Inferior parietal cortex (tissue), 1 donor: ENCODE results near the gene INSL4.

Experiments used
- DNase-seq: peaks from one replicate; pipeline ENCODE4 v3.0.0-alpha.2; 2016; ENCODE audit errors: extremely low spot score

The INSL4 gene

DNA sequence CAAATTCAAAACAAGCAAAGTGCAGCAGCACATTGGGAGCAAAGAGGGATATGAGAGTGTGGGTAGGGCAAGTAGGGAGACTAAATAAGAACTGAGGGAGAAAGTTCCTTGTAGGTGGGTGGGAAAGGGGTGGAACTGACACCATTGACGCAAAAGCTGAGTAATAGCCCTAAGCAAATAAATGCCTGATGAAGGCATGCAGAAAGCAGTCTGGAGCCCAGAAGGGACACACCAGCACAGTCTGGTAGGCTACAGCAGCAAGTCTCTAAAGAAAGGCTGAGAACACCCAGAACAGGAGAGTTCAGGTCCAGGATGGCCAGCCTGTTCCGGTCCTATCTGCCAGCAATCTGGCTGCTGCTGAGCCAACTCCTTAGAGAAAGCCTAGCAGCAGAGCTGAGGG, at the start of gene INSL4:
TSS of gene INSL4 (plus strand) at position 208 of the 400 bp plus-strand sequence. CDS start at position 313, 105 bp downstream.
- no peak for DNase-seq

DNA sequence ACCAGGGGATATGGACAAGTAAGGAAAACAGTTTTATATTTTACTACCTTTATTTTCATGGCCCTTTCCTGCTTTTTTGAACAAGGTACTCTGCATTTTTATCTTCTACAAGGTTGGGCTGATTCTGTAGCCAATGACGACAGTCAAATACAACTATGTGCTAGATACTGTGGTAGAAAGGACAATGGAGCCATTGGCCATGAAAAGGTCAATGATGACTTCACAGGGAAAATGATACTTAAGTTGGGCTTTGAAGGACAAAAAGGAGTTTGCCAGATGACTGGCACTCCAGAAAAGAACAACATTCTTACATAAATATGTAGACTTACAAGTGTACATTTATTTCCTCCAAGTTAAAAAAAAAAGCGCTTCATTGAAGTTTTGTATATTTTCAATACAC, 46.4 kb upstream of the INSL4 start:
- DNase-seq, result no peak

DNA sequence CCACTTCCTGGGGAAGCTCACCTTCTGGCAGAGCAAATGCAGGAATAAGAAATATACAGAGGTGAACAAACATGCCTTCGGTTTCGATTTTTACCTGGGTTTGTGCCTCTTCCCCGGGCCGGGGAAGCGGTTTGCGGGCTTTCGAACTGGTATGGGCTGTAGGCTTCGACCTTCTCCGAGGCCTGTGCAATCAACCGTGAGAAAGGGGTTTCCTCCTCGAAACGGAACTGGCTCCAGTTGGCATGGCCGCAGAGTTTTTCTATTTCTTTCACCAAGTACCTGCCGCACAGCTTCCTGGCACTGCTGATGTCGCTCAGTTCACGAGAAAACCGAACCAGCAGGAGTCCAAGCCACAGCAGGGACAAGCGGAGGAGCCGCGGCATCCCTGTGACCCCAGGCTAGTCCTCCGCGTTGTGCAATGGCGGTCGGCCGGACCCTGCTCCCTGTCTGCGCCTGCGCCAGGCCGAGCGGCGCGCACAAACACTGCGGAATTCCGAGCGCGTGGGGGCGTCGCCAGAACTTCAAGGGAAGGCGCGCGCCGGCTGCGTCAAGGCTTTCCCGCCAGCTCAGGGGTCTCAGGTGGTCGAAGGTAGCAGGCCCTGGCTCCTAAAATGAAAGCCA, 45.9 kb upstream of the INSL4 start, which contains the start of gene INSL6:
TSS of gene INSL6 (minus strand) at position 420 of the 621 bp plus-strand sequence. CDS start at position 383, 37 bp downstream.
- DNase-seq, result no peak

DNA sequence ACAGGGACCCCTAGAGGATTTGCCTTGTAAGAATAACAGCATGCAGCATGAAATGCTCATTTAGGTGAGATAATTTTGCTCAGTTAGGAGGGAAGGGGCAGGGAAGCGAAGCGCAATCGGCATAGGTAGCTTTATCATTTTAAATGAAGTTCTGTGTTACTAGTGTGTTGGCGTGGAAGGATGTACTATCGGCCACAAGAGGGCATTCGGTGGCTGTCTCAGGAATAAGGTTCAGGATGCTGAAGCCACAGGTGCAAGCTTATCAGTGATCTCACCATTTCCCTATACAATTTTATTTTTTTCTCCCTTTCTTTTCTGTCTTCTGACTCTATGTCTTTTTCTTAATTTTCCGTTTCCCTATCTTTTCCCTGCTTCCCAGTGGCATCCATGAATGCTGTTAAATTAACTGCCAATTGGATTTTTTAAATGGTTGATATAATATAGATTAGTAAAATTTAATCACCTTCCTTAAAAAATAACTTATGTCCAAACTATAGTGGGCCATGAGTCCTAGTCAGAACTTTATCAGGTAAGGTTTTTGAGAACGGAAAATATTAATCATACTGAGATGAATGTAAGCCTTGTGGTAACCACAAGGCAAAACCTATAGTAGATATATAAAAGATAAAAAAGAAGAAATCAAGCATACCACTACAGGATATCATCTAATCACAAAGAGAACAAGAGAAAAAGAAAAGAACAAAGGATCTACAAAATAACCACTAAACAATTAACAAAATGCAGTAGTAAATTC, 44.6 kb upstream of the INSL4 start:
- DNase-seq, result peak; percentile 46

DNA sequence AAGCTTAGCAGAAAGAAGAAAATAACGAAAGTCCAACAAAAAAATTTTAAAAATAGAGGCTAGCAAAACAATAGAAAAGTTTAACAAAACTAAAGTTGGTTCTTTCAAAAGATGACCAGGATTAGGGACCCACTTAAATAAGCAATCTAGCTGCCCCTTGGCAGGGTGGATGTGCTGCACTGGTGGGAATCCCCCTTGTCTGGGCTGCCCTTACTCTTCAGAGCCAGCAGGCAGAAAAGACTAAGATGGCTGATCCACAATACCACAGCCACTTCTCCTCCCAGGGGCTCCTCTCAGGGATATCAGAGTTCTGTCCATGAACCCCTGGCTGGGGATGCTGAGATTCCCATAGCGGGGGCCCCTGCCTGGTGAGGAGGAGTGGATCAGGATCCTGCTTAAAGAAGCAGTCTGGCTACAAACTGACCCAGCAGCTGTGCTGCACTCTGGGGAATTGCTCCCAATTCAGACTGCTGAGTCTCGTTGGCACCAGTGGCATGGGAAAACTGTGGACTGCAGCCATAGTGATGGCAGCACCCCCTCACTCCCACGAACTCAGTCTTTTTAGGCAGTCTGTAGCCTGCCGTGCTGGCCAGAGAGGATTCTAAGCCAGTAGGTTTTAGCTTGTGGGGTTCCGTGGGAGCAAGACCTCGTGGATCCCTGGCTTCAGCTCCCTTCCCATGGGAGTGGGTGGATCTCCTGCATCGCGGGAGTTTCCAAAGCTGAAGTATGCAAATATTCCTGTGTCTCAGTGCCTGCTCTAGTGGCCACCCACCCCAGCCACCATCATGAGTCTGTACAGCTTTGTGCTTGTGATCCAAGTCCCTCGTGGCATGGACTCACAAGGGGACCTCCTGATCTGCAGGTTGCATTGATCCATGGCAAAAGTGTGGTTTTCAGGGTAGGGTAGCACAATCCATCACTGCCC, 42.9 kb upstream of the INSL4 start:
- DNase-seq, result no peak

DNA sequence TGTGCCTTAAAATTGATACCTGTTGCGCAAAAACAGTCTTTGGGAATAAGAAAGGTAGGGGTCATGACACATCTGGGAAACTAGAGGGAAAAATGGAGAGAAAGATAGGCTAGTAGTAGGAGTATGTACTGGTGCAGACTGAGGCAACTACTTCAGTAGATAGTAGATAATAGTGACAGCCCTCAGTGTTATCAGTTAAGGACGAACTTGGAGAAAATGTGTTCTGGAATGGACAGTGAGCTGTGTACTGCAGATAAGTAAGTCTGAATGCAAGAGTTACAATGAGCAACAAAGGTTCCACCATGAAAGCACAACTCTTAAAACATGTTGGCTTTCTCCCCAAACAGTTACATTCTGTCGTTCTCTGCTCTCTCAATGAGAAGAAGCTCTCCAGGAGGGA, 39.2 kb upstream of the INSL4 start:
- DNase-seq, result no peak

DNA sequence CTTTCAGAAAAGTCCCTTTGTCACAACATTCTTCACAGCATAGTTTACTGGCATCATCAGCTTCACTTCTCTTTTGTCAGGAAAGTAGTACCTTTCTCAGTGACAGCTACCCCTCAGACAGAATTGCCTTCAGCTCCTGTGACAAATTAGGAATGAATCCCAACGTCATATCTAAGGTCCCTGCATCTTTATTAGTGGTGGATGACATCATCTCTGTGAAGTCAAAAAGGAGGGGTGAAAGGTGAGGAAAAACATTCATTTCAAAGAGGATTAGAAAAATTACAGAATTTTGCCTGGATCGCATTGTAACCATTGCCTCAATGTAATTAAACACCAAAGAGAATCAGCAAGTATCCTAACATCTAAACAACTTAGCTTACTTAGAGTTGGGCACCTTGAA, 37.9 kb upstream of the INSL4 start:
- no peak for DNase-seq

DNA sequence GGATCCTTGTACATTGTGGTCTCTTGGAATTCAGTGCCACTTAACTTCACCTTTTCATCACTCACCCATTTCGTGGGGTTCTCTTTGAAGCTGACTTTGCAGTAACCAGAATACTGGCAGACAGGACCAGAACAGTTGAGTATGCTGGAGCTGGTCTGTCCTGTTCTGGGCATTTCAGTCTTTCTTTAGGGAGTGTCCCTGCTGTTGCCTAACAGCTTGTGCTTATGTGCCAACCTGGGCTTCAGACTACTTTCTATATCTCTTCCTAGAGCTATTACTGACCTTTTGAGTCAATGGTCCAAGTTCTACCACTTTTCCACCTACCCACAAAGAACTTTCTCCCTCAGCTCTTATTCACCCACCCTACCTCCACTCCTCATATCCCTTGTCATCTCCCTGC, 35.8 kb upstream of the INSL4 start:
- no peak for DNase-seq

DNA sequence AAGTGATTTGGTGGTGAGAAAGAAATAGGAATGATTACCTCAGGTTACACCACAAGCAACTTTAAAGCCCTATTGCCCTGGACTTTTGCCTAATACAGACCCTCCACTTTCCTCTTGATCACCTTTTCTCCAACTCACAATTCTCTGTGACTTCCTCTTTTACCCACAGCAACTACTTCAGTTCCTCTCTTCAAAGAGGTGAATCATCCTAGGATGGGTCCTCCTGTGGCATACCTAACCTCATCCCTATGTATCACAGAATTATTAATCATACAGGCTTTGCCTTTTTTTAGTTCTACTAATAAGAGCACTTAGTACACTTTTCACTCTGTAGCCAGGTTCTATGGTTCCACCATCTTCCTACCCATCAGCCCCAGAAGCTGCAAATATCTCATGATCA, 26.1 kb upstream of the INSL4 start:
- DNase-seq, result no peak

DNA sequence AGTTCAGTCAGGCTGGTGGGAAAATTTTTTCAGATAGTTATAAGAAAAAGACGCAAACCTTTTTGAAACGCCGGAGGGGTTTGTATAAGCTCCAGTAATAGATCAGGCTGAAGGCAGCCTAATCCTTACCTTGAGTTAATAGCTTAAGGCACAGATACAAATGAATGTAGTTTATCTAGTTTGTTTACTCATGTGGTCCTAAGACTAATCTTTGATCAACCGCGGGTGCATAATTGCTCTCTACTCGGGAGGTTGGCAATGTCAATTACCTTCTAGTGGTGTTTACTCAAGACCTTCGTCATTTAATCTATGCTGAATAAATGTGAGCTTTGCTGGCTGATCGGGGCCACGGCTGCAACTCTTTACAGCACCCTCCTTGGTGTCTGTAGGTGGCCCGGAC, 665 bp upstream of the INSL4 start:
- DNase-seq, result no peak

DNA sequence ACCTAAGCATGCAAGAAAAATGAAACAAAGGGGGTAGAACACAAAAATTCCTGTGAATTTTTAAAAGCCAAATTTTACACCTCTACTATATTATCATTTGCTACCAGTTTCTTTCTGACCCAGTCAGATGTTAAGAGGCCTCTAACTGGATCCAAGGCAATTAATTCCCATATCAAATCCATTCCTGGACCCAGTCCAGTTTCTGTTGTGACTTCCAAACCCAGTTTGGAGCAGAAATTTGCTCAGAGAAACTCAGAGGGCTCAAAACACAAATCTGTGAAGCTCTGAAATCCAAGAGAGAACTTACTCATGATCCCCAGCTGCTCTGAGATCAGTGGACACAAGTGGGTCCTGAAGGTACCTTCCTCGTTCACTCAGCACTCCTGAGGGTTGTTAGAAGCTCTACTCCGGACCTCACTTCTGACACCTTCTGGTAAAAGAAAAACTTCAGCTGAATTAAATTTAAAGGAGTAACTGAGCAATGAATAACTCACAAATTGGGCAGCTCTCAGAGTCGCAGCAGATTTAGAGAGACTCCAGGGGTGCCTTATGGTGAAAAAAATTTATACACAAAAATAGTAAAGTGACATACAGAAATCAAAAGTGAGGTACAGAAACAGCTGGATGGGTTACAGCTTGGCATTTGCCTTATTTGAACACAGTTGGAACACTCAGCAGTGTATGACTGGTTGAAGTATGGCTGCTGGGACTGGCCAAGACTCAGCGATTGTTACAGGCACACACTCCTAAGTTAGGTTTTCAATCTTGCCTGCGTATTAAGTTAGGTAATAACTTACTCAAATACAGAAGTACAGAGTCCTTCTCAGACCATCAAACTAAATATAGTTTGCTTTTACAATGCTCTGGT, 32.4 kb downstream of the INSL4 start:
- DNase-seq, result no peak

DNA sequence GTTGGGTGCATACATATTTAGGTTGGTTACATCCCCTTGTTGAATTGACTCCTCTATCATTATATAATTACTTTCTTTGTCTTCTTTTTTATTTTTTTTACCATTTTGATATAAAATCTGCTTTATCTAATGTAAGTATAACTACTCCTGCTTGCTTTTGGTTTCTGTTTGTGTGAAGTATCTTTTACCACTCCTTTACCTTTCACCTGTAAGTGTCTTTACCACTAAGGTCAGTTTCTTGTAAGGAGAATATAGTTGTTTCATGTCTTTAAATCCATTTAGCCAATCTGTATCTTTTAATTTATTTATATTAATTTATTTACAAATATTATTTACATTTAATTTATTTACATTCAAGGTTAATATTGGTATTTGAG, 33.0 kb downstream of the INSL4 start:
- DNase-seq, result no peak

DNA sequence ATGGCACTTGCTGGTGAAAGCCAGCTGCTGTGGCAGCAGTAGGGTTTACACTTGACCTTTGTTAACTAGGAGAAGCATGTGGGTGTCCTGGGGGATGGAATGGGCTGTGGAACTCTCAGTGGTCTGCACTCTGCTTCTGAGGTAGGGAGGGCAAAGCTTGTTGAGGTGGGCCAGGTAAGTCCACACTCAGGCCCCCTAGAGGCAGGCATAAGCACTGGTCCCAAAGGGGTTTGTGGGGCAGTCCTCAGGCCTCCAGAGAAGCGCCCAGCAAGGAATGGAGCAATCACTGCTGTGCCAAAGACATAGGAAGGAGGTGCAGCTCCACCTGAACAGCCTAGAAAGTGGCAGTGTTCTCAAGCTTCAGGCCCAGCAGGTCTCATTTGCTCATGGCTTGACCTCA, 34.7 kb downstream of the INSL4 start:
- DNase-seq, result no peak

DNA sequence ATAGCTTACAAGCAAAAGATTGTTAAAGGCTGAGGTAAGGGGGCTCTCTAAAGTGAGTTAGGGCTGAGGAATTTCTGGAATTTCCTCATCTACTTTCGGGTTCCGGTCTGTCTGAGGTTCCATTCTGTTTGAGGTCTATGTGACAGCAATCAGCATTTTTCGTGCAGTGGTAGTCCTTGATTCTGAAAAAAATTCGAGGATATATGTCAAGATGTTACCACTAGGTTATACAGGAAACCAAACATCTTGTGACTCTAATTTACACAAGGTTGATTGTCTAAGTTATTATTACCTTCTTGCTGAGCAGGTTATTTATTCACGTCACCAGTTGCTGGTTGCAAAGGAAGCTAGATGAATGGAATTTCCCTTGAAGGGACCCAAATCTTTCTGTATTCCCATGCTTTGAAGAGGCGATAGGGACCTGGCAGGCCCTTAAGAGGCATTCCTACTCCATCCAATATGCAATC, 38.1 kb downstream of the INSL4 start:
- DNase-seq, result no peak

DNA sequence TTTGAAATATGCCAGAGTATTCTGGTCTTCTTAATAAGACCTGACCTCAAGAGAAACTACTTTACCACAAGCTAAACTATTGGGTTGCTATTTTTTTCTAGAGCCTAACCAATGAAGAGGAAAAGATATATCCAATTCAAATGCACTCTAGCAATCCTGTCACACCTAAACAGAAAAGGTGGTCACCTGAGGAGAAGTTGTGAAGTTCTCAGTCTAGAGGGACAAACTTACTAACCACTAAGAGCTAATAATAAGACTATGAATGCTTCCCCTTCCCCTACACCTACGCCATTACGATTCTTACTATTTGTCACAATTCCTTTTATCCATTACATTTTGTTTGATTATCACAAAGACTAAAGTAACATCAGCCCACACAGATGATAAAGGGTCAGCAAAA, 43.6 kb downstream of the INSL4 start:
- DNase-seq, result no peak

DNA sequence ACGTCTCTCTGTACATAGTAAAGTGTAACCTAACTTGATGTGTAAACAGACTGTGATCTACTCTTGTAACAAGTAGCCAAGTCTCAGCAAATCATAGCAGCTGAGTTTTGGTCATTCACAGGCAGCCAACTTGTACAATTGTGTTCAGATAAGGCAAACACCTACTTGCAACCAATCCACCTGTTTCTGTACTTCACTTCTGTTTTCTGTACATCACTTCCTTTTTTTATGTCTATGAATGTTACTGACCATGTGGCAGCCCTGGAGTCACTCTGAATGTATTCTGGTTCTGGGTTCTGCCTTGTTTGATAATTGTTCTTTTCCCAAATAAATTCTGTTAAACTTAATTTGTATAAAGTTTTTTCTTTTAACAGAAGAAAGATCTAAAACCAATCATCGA, 47.3 kb downstream of the INSL4 start:
- no peak for DNase-seq
